Pericardium fibroblast (primary cell): Measurements from ENCODE around the gene TLCD4. TPM values are rescaled to one million over a fixed set of nuclear protein-coding genes. Genes with fewer than 3 reads are reported as not detected.

ENCODE experiments used
- total RNA-seq: library from RNA; depleted of rRNA; stranded (reverse); fragments of >200 nt; gene quantifications from 2 replicates; pipeline ENCODE4 v1.2.3, GENCODE V29; 2015

Gene TLCD4, protein sequence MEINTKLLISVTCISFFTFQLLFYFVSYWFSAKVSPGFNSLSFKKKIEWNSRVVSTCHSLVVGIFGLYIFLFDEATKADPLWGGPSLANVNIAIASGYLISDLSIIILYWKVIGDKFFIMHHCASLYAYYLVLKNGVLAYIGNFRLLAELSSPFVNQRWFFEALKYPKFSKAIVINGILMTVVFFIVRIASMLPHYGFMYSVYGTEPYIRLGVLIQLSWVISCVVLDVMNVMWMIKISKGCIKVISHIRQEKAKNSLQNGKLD
- total RNA-seq = 0.09 and 0.35 TPM in 2 replicates

DNA sequence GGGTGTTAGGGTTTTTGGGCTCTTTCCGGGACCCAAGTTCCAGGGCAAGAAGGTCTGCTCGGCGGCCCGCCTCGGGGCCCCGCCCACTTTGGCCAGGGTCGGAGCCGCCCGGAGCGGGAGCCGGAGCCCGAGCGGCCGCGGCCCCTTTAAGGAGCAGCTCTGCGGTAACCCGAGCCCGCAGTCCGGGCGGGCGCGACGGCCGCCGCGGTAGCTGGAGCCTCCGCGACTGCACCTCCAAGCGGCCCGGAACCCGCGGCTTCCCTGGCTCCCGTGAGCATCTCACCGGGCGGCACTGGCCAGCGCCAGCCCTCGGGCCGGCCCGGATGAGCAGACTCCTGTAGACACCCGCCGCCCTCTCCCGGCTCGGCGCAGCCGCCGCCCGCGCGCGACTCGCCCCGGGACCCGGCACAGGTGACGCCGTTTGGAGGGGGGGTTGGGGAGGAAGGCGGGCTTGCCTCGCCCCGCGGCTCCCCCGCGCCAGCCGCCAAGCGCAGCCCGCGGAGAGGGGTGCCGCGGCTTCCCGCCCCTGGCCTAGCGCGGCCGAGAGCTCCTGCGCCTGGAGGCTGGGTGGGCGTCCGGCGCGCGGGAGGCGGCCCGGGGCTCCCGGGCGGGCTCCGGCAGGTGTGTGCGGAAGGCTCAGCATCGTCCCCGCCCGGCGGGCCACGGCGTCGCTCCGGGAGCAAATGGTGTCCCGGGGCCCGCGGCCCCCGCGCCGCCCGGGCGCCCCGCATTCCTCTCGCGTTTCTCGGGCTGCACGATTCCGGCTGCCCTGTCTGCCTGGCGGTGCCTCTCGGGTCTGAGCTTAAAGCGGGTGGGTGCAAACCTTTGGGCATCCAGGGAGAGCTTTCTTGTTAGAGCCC lies at the start of gene TLCD4:
Gene TLCD4 (plus strand): TSS at position 149 of the 860 bp plus-strand sequence. CDS start 26,547 bp downstream, outside the sequence.

DNA sequence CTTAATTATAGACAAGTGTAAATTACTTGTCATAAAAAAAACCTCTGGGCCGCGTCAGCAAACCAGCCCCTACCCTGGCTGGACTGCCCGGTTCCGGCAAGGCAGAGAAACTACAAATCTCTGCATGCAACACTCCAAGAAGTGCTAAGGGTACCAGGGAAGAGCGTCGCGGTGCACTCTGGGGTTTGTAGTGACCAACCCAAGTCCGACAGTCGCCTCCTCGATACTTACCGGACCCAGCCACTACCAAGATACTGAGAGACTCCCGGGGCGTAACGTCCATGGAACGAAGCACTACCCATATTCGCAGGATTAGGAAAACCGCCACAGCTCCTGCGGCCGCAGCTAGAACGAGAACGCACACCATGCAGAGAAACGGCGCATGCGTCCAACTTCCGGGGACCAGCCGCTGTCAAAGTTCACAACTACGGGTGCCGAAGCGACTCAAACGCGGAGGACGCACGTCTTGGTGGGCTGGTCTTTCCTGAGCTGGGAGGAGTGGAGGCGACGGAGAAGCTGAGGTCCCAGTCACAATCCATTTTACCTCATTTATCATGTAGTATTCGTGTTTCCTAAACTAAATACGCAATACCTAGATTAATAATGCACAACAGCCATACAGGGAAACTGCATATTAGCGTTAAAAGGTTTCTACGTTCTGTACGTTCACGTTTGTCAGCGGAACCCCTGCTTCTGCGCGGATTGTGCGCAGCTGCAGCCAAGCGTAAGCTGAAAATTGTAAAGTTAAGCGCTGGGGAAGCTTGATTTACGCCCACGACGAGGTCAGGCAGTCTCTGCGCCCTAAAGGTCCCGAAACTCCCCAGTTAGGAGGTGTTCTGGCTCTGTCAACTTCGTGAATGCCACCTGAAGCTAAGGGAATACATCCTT lies 44.4 kb upstream of the TLCD4 start, which contains the start of gene ALG14:
Gene ALG14 (minus strand): TSS at position 420 of the 888 bp plus-strand sequence. CDS start 53 bp downstream, at position 367.

Other genes starting within 250 kb of the TLCD4 start
- gene CNN3, start 190.2 kb upstream of the TLCD4 start, total RNA-seq = 206 and 320 TPM in 2 replicates
- 0.93 and 0.94 TPM in 2 replicates for gene ALG14, start 44.4 kb upstream of the TLCD4 start, total RNA-seq
- 9.7 and 19.3 TPM in 2 replicates for gene RWDD3, start 116.9 kb downstream of the TLCD4 start, total RNA-seq